Cortex of kidney (tissue), 1 donor: ENCODE data around the gene WDFY2.

Experiments
- DNase-seq: peaks from one replicate; lab custom pipeline; 2025; lab: John Stamatoyannopoulos, UW

WDFY2 gene

DNA sequence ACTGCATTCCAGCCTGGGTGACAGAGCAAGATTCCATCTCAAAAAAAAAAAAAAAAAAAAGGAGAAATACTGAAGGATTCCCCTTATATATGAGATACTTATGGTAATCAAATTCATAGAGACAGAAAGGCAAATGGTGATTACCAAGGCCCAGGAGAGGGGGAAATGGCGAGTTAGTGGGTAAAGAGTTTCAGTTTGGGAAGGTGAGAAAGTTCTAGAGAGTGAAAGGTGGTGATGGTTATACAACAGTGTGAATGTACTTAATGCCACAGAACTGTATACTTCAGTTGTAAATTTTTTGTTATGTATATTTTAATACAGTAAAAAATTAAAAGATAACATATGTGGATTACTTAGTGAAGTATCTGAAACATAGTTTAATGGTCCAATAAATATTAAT, 129.5 kb downstream of the WDFY2 start:
- no peak for DNase-seq

DNA sequence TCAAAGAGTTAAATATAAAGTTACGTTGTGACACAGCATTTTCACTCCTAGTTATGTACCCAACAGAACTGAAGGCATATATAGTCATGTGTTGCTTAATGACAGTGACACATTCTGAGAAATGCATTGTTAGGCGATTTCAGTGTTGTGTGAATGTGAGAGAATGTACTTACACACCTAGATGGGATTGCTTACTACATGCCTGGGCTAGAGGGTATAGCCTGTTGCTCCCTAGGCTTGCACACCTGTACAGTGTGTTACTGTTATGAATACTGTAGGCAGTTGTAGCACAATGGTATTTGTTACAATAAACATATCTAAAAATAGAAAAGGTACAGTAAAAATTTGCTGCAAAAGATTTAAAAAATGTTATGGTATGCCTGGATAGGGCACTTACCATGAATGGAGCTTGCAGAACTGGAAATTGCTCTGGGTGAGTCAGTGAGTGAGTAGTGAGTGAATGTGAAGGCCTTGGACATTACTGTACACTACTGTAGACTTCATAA, 130.5 kb downstream of the WDFY2 start:
- no peak for DNase-seq

DNA sequence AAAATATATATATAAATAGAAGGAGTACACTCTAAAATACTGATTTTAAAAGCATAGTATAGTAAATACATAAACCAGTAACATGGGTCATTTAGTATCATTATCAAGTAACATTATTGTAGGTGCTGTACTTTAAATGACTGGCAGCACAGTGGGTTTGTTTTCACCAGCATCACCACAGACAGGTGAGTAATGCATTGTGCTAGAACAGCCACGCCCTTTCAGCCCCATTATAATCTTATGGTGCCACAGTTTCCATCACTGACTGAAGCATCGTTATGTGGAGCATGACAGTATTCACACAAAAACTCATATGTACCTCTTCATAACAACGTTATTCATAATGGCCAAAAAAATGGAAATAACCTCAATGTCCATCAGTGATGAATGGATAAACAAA, 131.4 kb downstream of the WDFY2 start:
- DNase-seq = no peak

DNA sequence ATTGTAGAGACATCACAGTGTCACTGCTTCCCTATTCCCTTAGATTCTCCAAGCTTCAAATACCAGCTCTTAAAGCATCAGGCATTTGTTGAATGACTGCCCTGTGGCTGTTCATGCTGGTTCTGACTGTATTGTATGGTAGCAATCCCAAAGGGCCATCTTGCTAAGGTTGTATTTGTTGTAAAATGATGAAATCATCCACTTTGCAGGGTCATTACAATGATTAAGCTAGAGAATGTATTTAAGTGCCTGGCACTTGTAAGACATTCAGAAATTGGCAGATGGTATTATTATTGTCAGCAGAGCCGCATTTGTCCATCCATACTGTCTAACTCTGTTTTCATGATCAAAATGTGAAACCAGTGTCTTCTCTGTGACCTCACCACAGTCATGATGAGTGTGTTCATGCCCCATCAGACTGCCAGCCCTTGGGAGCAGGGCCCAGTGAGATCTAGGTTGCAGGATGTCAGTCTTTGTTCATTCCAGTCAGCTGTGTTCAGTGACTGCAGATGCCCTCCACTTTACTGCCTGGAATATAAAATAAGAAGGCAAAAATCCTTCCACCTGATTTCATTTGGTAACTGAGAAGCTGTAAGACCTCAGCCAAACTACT, 133.6 kb downstream of the WDFY2 start:
- no peak for DNase-seq

DNA sequence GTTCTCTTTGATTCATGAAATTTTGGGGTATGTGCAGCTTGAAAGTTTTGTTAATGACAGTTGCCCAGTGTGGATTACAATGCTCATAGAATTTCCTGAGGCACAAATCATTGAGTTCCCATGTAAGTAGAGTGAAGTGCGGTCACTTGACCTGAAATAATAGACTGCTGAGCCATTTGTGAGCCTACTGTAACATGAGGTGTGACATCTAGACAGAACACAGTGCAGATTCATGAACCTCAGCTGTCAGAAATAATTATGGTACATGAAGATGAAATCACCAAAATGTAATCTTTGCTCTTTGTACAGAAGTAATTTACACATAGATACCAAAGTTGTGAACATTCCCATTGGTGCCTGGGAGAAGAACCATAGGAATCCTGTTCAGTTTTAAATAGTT, 135.1 kb downstream of the WDFY2 start:
- no peak for DNase-seq

DNA sequence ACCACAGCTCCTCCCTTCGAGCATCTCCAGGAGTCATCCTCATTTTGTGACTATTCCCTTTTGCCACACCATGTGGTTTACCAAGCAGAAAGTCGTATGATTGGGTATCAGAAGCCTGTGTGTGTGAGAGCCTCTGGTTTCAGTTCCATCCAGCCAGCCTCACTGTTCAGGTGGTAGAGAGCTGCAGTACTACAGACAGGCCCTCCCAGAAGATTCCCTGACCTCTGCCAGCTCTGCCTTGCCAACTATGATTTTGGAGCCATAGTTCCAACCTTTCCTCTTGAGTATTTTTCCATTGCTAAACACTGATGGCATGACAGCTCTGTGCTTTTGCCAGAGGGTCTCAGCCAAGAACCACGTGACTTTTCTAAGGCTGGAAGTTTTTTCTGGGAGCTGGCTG, 137.2 kb downstream of the WDFY2 start:
- DNase-seq = no peak

DNA sequence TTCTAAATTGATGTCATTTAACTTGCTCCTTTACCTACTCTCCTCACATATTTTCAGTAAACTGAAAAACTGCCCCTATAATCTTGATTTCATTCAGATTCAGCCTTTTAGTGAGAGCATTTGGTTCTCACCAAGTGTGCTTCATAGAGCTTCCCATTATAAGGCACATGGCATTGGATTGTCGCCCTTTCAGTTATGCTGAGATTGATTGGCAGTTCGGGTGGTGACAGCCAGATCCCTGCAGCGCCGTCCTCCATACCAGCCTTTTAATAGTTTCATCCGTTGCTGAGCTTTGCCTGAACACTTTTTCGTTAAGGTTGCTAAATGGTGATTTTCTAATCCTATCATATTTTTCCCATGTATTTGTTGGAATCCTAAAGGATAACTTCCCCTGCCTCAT, 139.3 kb downstream of the WDFY2 start:
- DNase-seq = no peak

DNA sequence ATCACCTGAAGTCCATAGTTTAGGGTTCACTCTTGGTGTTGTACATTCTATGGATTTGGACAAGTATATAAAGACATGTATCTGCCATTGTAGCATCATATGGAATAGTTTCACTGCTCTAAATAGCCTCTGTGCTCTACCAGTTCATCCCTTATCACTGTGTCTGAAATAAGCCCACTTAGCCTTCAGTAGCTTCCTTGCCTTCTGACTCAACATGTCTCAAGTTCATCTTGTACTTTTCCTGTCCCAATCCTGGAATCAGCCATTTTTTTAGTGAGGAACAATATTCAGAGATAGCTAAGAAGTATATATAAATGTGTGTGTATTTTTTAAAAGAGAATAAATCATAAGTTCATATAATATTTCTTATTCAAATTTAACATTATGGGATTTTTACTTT, 140.5 kb downstream of the WDFY2 start:
- no peak for DNase-seq

DNA sequence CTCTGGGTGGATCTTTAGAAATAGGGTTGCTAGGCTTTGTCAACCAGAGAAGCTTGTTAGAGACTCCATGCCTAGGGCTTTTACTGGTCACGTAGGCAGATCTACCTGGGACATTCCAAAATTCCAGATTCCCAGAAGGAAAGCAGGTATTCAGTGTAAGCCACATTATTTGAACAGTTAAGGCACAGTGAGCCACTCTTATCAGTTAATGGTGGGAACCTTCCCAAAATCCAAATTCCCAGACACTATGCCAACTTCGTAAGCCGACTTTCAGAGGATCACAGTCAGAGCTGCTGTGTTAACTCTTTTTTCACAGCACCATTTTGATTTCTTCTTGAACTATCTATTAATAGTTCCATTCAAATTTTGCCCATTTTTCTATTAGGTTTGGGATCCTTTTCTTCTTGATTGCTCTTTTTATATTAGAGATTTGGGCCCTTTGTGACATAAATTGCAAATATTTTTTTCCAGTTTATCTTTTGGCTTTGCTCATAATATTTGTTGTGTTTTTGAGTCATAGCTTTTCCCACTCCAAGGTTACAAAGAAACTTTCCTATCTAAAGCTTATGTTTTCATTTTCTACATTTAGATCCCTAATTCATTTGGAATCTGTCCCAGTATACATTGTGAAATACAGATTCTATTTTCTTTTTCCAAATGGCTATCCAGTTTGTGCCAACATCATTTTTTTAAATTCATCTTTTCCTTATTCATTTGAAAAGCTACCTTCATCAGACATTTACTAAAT, 142.4 kb downstream of the WDFY2 start:
- DNase-seq = no peak

DNA sequence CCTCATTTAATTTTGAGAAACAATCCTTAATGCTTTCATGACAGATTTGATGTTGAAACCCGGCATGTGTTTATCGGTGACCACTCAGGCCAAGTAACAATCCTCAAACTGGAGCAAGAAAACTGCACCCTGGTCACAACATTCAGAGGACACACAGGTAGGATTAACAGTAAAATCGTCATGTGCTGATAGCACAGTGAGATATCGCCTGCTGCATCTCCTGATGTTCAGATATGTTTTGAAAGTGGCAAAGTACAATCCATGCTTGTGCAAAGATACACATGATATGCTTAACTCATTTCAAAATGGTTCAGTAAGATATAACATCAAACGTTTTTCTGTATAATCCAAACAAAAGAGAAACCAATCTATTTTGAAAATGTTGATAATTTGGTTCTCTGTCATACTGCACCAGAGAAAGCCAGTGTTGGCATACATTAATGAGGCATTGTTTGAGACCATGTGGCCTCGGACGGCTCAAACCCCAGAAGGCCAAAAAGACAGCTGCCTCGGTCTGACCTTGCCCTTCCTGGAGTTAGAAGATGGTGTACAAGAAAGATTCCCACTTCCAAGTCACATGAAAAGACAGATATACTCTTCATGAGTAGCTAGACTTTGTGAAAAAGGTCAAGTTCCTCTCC, 143.5 kb downstream of the WDFY2 start:
- no peak for DNase-seq

DNA sequence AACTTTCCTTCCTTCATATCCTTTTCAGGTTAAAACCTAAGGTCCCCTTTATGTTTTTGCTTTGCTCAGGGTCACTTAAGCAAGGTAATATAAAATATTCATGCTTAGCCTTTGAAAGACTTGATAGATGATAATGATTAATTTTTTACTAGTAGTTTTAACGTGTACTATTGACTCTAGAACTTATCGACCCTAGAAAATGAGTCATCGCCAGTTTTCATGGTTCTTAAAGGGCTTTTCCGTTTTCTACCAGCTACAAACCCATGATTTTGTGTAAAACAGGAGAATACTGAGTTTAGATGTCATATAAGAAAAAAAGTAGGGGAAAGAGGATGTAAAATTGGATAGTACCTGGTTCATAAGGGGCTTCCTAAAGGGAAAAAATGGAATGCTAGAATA, 144.0 kb downstream of the WDFY2 start:
- DNase-seq = no peak

DNA sequence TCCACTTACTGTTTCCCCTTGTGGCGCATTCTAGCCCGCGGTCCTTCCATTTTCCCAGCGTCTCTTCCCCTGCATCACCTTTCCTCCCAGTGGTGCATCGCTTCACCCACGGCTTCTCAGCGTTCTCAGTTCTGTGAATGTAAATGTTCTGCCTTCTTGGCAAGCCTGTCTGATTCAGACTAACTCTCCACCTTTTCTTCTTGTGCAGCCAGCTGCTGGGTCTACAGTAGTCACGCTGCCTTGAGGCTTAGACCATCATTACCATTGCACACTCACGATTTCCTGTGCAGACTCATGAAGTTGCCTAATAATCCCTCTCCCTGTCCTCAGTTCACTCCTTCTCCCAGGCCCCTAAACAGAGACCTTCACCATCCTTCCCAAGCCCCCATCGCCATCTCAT, 144.7 kb downstream of the WDFY2 start:
- no peak for DNase-seq

DNA sequence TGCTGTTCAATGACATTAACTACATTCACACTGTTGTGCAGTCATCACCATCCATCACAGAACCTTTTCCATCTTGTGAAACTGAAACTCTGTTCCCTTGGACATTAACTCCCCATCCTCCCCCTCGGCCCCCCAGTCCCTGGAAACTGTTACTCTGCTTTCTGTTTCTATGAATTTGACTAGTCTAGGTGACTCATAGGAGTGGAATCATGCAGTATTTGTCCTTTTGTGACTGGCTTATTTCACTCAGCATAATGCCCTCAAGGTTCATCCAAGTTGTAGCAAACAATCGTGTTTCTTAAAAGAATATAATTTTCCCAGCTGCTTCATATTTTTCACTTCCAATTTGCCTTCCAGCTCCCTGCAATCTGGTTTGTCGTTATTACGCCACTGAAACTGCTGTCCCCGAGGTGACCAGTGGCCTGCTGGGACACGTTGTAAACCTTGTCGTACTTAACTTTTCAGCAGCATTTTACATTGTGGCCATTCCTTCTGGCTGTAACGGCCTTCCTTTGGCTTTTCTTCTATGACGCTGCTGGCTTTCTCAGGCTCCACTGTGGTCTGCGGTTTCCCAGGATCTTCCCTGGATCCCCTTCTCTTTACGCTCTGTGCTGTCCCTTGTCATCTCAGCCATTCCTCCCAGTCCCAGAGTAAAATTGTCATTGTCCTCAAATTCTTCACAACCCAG, 145.7 kb downstream of the WDFY2 start:
- DNase-seq = no peak

DNA sequence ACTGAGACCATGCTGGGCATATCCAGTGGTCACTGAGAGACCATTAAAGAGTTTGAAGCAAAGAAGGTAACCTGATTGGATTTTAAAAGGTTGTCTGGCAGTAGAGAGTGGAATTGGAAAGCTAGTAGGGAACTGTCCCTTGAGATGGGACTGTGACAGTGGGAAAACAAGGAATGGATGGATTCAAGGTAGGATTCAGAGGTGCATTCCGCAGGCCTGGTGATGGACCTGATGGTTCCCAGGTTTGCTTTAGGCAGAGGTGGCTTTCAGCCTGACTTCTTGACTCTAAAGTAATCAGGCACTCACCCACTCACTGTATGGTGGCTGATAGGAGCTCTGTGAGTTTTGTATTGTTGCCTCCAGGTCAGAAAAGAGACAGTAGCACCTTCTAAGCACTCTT, 146.7 kb downstream of the WDFY2 start:
- DNase-seq = no peak

DNA sequence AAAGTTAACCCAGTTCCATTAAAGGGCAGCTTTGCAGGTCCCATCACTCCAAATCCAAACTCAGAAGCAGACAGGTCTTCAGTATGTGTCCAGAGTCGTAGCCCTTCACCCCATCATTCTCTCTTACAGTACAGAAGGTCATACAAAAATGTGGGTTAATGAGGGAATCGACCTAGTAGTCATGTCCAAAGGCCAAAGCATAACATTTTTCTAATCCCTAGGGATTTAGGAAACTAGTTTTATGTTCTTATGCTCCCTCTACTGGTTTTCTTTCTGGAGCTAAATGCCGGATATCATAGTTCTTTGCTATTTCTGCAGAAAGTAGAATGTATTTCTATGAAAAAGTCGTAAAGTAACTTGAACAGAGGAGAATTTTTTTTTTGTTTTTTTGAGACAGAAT, 147.5 kb downstream of the WDFY2 start:
- DNase-seq = no peak

DNA sequence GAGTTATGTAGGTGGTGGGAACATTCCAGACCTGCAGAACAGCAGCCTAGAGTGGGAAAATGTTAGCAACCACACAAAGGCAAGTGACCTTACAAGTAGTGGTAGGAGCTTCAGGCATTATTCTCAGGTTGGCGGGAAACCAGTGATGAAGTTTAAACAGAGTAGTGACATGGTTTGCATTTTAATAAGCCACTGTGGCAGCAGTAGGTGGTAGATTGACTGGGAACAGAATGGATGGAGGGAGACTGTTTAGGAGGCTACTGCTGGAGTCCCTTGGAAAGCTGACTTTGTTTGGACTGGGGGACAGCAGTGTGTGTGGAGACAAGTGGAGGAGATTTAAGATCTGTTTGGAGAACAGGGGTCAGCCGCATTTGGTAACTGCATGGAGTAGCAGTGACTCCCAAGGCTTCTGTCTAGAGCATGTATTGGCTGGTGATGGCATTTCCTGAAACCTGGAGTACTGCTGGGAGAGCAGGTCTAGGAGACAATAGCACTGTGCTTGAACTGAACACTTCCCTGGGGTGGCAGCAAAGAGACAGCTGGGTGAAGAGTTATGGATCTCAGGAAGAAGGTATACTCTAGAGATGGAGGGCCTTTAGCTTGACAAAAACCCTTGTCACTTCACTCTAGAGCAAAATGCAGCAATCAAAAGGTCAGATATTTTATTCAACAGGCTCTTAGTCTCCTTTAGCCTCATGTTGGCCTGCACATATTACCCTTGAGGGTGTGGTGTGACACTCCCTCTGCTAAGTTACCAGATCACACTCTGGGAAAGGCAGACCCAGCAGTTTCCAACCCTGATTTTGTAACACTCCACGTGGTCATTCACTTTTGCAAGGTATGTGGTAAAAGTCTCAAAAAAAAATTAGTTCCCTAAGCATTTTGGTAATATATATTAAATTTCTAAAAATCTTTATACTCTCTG, 149.4 kb downstream of the WDFY2 start:
- DNase-seq = no peak

DNA sequence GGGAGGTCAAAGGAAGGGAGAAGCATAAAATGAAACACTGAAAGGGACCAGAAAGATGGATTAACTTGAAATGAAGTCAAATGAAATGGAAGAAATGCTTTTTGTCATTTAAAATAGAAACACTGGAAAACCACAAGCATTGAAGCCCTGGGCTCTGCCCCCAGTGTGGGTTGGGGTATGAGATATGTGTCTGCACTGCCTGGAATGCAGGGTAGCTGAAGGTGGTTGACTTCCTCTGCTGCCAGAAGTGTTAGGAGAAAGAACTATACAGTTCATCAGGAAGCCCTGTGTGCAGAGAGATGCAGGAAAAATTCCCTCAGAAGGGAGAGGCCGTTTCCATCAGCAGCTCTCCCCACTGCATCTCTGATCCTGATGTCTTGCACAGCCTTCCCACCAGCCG, 150.5 kb downstream of the WDFY2 start:
- DNase-seq = no peak

DNA sequence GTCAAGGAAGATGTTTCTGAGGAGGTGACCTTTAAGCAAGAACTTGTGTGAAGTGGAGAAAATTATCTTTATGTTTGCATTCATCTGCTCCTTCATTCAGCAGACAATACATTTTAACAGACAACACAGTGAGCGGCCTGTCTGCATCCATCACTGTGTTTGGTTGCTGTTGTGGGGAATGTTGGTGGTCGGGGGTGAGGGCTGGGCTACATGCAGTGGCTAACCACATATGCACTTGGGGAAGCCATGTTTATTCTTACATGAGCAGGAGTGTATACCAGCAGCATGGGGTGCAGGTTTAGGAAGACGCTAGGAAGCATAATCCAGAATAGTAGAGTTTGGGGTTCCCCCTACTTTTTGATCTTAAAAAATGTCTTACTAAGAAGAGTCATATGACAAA, 153.3 kb downstream of the WDFY2 start:
- DNase-seq = no peak

DNA sequence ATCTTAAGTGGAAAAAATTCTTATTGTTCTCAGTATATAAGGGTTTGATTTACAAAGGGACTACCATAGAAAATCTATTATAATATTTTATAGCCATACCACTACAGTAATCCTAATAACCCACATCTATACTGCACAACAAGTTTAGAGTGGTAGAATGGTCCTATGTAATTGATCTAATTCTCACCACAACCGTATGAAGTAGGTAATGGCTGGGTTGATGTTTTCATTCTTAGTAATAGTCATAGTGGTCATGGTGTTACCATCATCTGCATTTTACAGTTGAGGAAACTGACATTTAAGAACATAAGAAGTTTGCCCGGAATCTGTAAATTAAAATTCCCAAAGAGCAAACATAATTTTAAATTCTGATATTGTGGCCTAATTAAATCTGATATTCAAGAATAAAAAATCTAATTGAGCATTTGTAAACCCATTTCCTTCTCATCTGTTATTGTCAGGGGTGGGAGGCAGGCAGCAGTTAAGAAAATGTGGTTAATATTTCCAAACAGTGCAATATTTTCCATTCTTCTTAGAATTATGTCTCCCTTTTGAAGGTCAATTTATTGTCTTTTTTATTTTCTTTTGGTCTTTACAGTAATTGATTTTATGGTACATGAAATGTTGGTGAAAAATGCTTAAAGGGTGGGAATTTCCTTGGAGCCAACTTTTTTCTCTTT, 154.1 kb downstream of the WDFY2 start:
- no peak for DNase-seq

DNA sequence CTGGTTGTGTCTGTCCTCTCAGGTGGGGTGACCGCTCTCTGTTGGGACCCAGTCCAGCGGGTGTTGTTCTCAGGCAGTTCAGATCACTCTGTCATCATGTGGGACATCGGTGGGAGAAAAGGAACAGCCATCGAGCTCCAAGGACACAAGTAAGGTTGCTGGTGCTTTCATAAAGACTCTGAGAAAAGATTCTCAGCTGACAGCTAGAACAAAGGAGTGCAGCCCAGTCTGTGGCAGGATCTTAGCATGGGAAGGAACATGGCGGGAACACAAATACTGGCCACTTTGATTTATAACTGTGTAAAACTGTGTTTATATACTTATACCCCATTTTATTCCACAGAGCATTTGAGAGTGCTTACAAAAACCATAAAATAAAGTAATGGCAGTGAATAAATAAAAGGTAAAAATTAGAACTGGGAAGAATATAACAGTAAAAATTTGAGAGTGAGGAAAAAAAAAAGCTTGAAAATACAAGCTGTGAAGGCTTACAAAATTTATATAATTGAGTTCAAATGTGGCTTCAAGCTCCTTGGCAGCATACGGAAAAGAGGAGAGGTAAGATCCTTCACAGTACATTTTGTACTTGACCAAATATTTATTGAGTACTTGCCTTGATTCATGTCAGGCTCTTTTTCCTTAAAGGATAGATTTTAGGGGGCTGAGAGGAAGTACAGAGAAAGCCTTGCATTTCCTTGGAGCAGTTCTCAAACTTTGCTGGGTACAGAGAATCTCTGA, 154.9 kb downstream of the WDFY2 start:
- no peak for DNase-seq
